K562 (cell line): Measurements from ENCODE around the gene TEPSIN. TPM values are rescaled to one million over a fixed set of nuclear protein-coding genes. Genes with fewer than 3 reads are reported as not detected.

Experiments used
- ATF4 ChIP-seq: fragments of 450-650 bp; formaldehyde crosslinking; IDR thresholded peaks from 2 replicates; pipeline ENCODE4 v1.4.0; 2022; ENCODE audit warnings: mild to moderate bottlenecking, moderate library complexity
- CCAR2 ChIP-seq: fragments of 200-400 bp; formaldehyde crosslinking; IDR thresholded peaks from 2 replicates; pipeline ENCODE4 v1.6.1; 2017; ENCODE audit warnings: mild to moderate bottlenecking, low read depth, low read length
- ETV5 ChIP-seq: sonication (generic); formaldehyde crosslinking; IDR thresholded peaks from 2 replicates; pipeline ENCODE4 v1.4.0; 2020; ENCODE audit warnings: low read depth, mild to moderate bottlenecking, missing genetic modification reagents
- MAFG ChIP-seq: fragments of 450-650 bp; conservative IDR thresholded peaks from 2 replicates; pipeline ENCODE4 v1.6.1; 2016; ENCODE audit warnings: missing genetic modification characterization, missing compliant biosample characterization
- NCOA4 ChIP-seq: fragments of 450-650 bp; IDR thresholded peaks from 2 replicates; pipeline ENCODE4 v1.6.1; 2018; ENCODE audit warnings: mild to moderate bottlenecking; ENCODE audit not compliant: partially characterized antibody
- NELFE ChIP-seq: IDR thresholded peaks from 2 replicates; pipeline ENCODE4 v1.6.1; 2011; ENCODE audit warnings: mild to moderate bottlenecking; ENCODE audit not compliant: insufficient read depth, insufficient read length
- NFE2 ChIP-seq: IDR thresholded peaks from 2 replicates; pipeline ENCODE4 v1.6.1; 2014; ENCODE audit warnings: antibody characterized with exemption, low read depth
- NR1H2 ChIP-seq: sonication (generic); formaldehyde crosslinking; IDR thresholded peaks from 2 replicates; pipeline ENCODE4 v1.4.0; 2020; ENCODE audit warnings: mild to moderate bottlenecking, missing genetic modification reagents
- RBM34 ChIP-seq: fragments of 200-400 bp; formaldehyde crosslinking; IDR thresholded peaks from 2 replicates; pipeline ENCODE4 v1.6.1; 2018; ENCODE audit warnings: low read length, borderline replicate concordance; ENCODE audit not compliant: insufficient read depth
- RUNX1 ChIP-seq: sonication (generic); IDR thresholded peaks from 2 replicates; pipeline ENCODE4 v1.6.1; 2016; ENCODE audit warnings: antibody characterized with exemption, low read depth
- TRIM28 ChIP-seq: fragments of 450-650 bp; IDR thresholded peaks from 2 replicates; pipeline ENCODE4 v1.6.1; 2017
- ZBTB40 ChIP-seq, 2 experiments: fragments of 450-650 bp in 1 of 2; sonication (generic) in 1 of 2; formaldehyde crosslinking in 1 of 2; IDR thresholded peaks; 2 replicates each; pipeline versions ENCODE4 v1.7.1 to v1.9.0; 2016 to 2022; ENCODE audit warnings: inconsistent platforms in 1 of 2, mild to moderate bottlenecking in 1 of 2, missing genetic modification reagents in 1 of 2
- ZNF384 ChIP-seq: IDR thresholded peaks from 2 replicates; pipeline ENCODE4 v1.6.1; 2012; ENCODE audit warnings: low read depth, low read length, improper control_type of control experiment
- ZNF436 ChIP-seq: fragments of 250-450, 450-650 bp; sonication (Bioruptor Pico); formaldehyde crosslinking; IDR thresholded peaks from 2 replicates; pipeline ENCODE4 v1.7.0; 2020; ENCODE audit warnings: mild to moderate bottlenecking
- ZNF695 ChIP-seq: fragments of 450-650 bp; formaldehyde crosslinking; IDR thresholded peaks from 2 replicates; pipeline ENCODE4 v1.4.0; 2020; ENCODE audit warnings: mild to moderate bottlenecking, moderate library complexity
- polyA plus RNA-seq, 8 experiments: library from polyadenylated mRNA; depleted of rRNA in 4 of 8; stranded (reverse) in 5 of 8; unstranded in 3 of 8; fragments of >200 nt; fragmentation: Nextera tagmentation in 2 of 8; fragmentation: Illumina TruSeq in 1 of 8; extraction: Ambion mirVana in 2 of 8; extraction: Trizol in 1 of 8; gene quantifications; 2 replicates each; pipeline versions ENCODE4 v1.2.1 to v1.2.3, GENCODE V29; 2011 to 2014; ENCODE audit warnings: inconsistent platforms in 1 of 8, missing spikeins in 1 of 8
- total RNA-seq, 7 experiments: library from RNA; depleted of rRNA in 6 of 7; stranded (reverse); fragments of >200 nt in 6 of 7; fragmentation: Illumina TruSeq in 2 of 7; extraction: Trizol in 2 of 7; gene quantifications; 2 replicates each; pipeline versions ENCODE4 v1.2.1 to v1.2.3, GENCODE V29; 2011 to 2021; ENCODE audit warnings: low replicate concordance in 1 of 7

TEPSIN gene
- total and polyA plus RNA-seq, 9 of the 15 experiments (the other 6 are each of a cell fraction or from before 2014, with no cell fraction given) = 0.80 to 29.8 (median 5.3) TPM

GRCh38 chr17:81238815-81239713 is at the start of gene TEPSIN, which contains the start of gene NDUFAF8 (continued):
- TF ChIP-seq ATF4 (CRISPR knock-in tag) = no peak
- TF ChIP-seq ZNF436 = no peak
- no peak for TF ChIP-seq ZNF384
- TF ChIP-seq NR1H2 (CRISPR knock-in tag) = no peak
- no peak for TF ChIP-seq NFE2
- no peak for TF ChIP-seq TRIM28
- TF ChIP-seq ZBTB40 (IDR thresholded peaks at IDR 0.05) = peak; percentile 96
- no peak for TF ChIP-seq ZBTB40 (CRISPR knock-in tag; IDR thresholded peaks at IDR 0.05)
- no peak for TF ChIP-seq NCOA4
- no peak for TF ChIP-seq RUNX1
- TF ChIP-seq RBM34 = no peak
- no peak for TF ChIP-seq NELFE
- no peak for TF ChIP-seq CCAR2
- no peak for TF ChIP-seq MAFG (tag)
- no peak for TF ChIP-seq ZNF695 (CRISPR knock-in tag)
- peak; percentile 59; the same call in 1 of the 2 replicates for TF ChIP-seq ETV5 (CRISPR knock-in tag)
